HG02678 (cell line): ENCODE results near the gene SLC39A2.
"Not testable (repeated sequence)": the region's sequence is repeated elsewhere in the genome, so short reads cannot be mapped to it uniquely, and the experiment has no call there.

Experiments used
- ATAC-seq: cut with Tn5 transposase; IDR thresholded peaks from one replicate; pipeline ENCODE4 v1.9.1; 2021; ENCODE audit warnings: mild to moderate bottlenecking, moderate library complexity; ENCODE audit not compliant: unreplicated experiment

Gene SLC39A2

DNA sequence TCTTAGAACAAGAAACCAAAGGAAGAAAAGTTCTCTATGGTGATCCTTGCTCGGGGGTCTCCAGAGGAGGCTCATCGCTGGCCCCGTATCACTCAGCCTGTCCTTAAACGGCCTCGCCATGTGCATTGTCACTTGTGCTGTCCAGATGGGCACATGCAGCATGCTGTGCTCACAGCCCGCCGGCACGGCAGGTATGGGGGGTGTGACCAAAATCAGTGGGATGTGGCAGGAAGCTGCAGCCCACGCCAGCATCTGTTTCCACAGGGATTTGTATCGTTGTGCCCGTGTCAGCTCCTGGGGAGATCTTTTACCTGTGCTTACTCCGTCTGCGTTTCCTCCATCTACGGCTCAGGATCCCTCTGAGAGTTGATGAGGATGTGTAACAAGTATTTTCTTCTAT is 2.6 kb upstream of the SLC39A2 start:
- no peak for ATAC-seq

DNA sequence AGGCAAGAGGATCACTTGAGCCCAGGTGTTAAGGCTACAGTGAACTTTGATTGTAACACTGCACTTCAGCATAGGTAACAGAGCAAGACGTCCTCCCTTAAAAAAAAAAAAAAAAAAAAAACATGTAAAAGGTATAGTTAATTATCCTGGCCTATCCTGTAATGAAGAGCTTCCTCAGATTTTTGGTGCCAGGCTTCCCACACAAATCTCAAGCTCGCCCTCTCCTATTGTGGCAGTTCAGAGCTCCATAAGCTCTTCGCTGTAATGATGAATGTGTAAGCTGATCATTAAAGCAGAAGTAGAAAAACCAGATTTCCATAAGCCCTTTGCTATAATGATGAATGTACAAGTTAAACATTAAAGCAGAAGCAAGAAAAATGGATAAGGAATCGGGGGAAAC is 2.0 kb upstream of the SLC39A2 start:
- ATAC-seq, result no peak

DNA sequence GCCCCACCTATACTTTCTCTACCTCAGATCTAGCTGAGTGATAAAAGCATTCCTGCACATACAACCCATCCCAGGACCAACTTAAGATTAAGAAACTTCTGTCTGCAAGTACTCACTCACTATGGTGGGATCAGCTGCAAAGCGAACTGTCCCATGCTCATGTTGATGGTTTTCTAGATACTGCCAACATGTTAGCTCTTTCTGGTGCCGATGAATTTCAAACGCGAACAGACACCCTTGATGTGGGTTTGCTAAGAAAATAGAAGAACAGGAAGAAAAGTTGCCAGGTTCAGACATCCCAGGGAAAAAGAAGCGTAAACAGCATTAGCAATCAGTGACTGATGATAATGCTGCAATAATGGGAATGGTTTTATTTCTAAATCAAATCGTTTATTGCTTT is 1.5 kb upstream of the SLC39A2 start:
- ATAC-seq, result no peak

DNA sequence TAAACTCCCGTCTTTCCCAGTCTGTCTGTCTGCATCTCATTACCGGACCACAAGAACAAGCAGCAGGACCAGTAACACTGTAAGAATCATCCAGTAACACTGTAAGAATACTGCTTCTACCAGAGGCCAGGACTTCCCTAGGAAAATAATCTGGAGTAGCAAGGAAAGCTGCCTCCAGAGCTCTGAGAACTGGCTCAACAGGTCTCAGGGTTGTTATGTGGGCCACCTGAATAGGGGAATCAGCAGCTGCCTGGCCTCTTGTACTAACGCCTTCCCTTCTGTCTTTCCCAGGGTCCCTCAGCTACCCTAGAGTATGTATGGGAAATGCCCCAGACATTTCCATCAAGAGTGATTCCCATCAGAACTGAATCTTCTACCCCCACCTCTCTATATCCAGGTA is 954 bp upstream of the SLC39A2 start:
- no peak for ATAC-seq

DNA sequence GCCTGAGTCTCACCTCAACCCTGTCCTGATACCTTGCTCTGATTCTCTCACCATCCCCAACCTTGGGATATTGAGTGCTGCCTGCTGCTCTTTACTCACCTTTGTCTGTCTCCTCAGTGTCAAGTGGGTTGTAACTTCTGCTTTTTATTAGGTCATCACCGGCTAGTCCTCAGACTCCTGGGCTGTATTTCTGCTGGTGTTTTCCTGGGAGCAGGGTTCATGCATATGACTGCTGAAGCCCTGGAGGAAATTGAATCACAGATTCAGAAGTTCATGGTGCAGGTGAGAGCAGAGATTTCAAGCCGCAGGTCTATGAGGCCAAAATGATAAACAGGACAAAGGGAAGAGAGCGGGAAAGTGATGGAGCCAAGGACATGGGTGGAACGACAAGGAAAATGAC is 498 bp downstream of the SLC39A2 start:
- ATAC-seq, result no peak

DNA sequence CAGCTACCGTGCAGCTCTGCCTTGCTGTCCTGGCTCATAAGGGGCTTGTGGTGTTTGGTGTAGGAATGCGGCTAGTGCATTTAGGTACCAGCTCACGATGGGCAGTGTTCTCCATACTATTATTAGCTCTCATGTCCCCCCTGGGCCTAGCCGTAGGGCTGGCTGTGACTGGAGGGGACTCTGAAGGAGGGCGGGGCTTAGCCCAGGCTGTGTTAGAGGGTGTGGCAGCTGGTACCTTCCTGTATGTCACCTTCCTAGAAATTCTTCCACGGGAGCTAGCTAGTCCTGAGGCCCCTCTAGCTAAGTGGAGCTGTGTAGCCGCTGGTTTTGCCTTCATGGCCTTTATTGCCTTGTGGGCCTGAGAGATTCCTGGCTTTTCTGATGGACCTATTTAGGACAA is 2.1 kb downstream of the SLC39A2 start:
- no peak for ATAC-seq

DNA sequence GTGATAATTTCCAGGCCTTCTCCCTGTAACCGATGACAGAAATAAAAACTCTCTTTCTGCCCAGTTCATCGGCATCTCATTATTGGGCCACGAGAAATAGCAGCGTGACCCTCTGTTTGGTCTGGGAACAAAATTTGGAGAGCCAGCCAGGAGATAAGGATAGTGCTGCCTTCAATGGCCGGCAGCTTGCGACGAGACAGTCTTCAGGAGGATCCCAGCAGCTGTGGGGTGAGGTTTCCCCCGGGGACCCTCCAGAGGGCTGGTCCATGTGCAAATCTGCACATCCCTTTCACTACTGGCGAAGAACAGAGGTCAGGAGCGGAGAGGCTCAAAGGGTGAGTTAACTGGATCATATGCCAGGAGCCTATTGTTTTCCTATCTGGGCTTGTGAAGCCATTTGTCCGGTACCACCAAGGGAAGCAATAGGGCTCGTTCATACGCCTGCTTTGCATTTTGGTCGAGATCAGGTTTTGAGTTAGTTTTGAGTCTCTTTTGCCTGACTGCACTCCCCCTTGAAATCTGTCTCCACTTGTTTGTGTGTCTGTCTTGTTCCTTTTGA is 4.8 kb downstream of the SLC39A2 start:
- no peak for ATAC-seq

DNA sequence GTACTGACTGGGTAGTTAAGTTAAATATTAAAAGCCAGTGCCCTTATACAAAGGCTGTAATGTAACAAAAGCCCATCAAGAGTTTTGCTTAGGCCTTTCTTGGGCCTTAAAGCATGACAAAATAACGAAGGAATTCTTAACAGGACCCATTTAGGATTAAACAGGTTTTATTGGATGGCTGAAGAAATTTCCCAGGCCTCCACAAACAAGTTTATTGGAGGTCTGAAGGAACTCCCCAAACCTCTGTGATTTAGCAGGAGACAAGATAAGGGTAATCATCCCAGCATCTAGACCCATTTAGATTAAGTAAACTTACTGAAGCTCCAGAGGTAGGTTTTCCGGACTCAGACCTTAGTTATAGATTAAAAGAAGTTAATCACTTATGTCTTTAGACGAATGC is 10.6 kb downstream of the SLC39A2 start:
- ATAC-seq, result not testable (repeated sequence)

DNA sequence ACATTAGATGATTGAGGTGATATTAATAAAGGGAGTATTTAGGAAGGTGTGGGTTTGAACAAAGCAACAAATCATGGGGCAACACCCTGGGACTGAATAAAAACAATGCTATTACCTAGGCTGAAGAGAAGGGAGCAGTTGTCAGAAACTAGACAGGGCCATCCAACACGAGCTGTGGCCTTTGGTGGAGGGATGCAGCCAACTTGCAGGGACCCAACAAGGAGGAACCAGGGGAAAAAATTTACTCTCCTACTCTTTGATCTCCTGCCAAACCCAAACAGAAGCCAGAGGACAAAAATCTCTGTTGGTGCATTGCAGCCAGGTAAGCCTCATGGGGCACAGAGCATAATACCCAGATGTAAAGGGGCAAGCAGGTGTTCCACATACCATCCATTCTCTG is 12.0 kb downstream of the SLC39A2 start:
- ATAC-seq, result no peak

DNA sequence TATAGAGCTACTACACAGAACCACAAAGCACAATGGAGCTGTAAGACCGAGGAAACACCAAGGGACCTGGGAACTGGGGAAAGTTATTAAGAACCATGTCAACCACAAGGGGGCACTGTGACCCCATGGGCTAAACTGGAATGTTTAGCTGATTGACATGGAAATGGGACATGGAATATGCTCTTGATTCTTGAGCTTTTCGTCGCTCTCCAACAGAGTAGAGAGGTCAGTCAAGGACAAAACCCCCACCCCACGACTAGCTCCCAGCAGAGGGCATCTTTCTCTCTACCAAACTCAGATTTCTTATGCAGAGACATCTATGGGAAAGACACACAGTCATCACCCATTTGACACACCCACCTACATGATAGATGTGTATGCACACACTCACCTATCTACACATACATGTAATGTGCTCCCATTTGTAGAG is 15.7 kb downstream of the SLC39A2 start:
- ATAC-seq, result no peak

DNA sequence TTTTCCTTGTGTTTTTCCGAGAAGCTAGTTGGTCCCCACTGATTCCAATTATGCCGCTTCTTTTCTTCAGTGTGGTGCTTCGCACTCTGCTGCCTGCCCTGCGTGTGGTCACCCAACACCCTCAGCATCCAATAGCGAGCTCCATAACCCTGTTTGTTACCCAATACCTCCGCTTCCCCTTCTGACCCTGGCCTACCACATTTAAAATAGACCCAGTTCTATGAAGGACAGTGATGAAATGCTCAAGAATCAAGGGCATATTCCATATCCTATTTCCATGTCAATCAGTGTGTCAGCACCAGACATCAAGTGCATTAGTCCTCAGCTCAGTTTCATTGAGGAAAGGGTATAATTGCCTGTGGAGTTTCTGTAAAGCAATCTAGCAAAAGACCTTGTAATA is 16.2 kb downstream of the SLC39A2 start:
- ATAC-seq, result no peak

DNA sequence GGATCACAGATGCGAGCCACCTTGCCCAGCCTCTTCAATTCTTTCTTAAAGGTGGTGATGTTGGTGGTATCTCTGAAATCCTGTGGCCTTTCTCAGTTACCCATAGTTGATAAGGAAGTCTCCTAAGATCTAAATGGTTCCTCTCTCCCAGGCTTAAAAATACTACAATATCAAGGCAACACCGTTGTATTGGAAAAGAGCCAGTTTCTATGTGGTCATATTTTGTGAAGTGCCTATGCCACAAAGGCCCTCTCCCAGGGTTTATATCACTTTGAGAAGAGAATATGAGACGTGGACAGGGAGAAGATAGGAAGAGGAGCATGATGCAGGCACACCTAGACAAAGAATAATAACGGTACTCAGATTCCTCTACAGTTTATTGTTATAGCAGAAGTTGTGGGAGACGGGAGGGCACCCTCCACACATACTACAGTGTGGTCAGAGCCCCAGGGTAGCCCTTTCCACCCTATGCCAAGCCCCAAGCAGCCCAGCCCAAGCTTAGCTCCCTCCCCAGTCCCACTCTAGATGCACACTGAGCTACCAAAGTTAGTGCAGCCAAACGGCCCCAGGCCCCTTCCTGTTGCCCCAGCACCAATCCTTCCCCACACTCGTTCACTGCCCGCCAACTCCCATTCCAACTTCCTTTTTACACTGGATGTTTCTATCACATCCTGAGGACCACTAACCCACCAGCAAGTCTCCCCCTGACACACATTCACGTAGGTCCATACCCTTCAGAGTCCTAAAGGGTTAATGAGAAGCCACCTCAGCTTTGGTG is 17.5 kb downstream of the SLC39A2 start:
- ATAC-seq, result no peak

DNA sequence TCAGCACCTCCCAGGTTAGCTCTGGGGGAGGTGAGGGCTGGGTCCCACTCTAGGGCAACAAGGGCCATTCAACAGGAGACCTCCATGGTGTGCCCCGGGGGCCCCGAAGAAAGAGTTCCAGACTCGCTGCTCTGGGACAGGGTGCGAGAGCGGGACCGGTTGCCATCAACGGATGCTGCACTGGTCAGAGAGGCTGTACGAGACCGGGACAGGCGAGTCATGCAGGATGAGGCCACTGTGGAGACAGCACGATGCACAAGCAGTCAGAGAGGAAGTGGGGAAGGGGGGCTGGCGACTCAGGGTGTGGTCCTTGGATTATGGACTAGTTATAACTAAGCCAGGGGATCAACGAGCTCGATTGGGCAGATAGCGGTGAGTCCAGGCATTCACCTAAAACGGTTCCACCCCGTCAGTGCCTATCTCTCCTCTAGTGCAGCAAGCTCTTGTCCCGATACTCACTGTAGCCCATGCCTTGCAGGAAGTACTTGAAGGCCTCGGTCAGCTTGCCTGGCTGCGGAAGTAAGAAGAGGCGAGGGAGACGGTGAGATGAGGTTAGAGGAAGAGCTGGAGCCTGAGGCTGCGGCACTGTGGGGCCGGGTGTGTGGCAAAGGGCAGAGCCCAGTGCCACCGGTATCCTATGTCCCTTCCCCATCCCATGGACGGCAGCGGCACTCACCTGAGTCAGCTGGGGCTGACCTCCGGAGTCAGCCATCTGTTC is 18.6 kb downstream of the SLC39A2 start:
- no peak for ATAC-seq

DNA sequence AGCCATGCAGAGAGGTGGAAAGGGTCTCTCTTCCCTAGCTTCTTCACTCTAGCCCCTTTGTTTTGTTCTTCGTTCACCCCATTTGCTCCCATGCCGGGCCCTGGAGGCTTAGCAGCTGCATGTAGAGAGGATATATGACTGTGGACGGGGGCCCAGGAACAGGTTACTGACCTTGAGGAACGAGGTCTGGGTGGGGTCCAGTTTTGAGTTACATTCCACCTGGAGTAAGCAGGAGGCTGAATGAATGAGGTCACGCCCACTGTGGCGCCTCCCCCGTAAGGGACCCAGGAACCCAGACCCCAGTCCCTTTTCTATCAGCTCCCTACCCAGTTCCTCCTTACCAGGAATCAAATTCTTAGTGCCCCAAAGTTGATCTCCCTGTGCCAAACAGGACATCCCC is 19.2 kb downstream of the SLC39A2 start:
- no peak for ATAC-seq

DNA sequence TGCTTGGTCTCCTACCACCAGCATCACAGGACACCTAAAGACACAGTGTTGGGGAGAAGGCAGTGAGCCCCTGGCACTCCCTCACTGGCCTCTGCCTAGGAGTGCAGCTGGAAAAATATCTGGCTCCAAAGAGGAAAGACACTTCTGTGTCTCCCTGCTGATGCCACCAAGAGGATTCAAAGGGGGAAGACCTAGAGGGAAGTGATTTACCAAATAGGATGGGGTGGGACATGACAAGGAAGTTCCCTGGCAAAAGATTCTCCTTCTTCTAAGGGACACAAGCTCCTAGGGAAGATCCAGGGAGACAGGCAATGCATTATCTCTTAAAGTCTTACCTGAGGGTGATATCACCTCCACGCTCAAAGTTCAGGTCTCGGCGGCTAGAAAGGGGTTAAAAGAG is 19.7 kb downstream of the SLC39A2 start:
- ATAC-seq, result no peak

DNA sequence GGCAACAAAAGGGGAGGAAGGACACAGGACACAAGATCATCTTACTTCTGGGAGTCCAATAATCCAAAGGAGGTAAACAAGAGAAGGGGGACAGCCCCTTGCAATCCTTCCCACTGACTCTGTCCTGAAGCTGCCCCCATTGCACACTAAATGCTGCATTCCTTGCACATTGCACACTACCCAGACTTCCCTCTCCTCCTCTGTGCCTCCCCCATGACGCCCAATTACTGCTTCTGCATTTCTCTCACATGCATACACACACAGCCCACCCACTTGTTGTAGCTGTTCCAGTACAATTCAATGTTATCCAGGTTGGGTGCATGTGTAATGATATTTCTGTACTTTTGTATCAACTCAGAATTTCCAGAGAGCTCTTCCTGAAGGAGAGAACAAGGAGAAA is 20.3 kb downstream of the SLC39A2 start:
- ATAC-seq, result no peak

DNA sequence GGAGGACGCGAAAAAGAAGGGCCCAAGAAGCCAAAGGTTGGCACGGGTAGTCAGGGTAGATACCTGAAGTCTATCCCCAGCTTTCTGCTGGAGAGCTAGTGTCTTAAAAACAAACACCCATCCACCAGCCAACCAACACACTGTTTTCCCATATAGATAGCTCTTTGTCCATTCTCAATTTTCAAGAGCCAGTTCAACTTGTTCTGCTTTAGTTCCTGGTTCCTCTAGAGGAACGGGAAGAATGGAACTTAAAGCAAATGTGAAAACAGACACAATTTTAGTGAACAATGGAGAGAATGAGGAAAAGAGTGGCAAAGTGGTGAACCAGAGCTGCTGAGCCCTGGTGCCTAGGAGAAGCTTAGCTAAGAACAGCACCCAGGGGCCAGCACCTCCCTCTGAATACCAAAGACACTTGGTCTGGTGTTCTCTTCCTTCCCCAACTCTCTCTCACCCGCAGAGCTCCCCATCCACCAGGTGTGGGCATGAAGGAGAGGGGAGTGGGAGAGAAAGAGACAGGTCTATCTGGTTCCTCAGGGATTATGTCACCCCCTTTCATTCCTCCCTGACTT is 22.0 kb downstream of the SLC39A2 start:
- ATAC-seq, result no peak

DNA sequence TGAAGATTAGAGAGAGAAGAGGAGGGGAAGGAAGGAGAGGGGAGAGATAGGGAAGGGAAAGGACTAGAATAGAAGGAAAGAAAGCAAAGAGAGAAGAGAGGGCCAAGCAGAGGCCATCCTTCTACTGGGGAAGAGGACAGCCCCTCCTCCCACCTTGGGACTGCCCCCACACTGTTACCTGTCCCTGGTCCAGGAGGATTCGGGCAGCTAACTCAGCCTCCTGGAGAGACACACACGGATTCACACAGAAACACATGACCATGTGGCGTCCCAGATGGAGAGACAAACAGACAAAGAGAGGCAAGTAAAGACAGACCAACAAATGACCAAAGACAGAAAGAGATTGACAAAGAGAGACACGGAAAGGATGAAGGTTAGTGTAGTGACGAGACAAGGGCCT is 23.6 kb downstream of the SLC39A2 start:
- no peak for ATAC-seq

DNA sequence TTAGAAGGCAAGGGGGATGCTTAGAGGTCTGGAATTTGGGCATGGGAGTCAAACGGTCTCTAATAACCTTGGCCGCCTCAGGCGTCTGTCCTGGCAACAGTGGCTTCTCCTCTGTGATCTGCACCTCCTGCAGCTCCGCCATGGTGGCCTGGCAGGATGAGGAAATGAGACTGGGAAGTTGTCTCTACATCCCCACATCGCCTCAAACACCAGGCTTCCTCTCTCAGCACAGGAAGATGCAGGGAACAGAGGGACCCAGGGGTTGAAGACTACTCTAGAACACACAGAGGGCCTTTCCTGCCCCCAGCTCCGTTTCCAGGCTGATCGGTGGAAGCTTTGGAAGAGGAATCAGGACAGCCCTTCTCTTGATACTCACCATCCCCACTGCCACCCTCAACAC is 24.1 kb downstream of the SLC39A2 start:
- no peak for ATAC-seq

DNA sequence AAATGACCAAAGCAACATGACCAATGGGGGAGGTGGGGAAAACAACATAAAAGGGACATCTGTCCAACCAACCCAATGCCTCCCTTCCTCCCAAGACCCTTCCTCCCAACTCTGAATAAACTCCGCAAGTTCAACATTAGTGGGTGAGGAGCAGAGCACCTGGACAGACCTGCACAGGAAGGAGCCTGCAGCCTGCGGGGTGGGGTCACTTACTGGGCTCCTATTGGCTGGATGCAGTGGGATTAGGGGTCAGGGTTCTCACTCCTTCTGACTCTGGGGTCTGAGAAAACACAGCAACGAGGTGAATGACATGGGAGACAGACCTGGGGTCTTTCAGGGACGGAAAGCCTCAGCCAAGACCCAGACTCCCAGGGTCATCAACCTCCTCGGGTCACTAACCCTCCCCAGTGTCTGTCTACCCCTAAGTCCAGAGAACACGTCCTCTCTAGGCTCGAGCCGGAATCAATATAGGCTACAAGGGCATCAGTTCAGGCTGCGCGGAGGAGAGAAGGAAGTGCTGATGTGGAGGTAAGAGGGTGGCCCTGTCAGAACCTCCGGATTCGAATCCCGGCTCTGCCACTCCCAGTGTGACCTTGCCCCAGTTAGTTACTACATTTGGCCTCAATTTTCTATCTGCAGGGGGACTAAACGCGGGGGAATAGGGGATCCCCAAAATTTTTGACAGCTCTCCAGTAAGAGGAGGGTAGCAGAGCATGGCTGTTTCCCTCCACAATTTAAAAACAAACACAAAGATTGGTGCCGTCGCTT is 24.9 kb downstream of the SLC39A2 start:
- ATAC-seq, result no peak
